Mesenchymal stem cell (in vitro differentiated cells and primary cell): Measurements from ENCODE around the gene MS4A15.
A peak's percentile ranks its signal among the peaks of the same experiment; 100 is the strongest.

Experiments used
- DNase-seq: peaks from one replicate; pipeline ENCODE4 v3.0.0-alpha.2; 2013
- H2AFZ ChIP-seq: one replicate; pipeline ENCODE4 v1.6.1; 2013; ENCODE audit warnings: low read depth, mild to moderate bottlenecking, control low read depth, inconsistent platforms, low read length, moderate library complexity
- H2AK5ac ChIP-seq: 2 replicates; pipeline ENCODE4 v1.6.1; 2013; ENCODE audit warnings: low read length, moderate library complexity, mild to moderate bottlenecking, inconsistent platforms; ENCODE audit not compliant: severe bottlenecking
- H2BK120ac ChIP-seq: one replicate; pipeline ENCODE4 v1.6.1; 2013; ENCODE audit warnings: low read depth, mild to moderate bottlenecking, inconsistent platforms, low read length, moderate library complexity
- H2BK12ac ChIP-seq, 2 experiments: one replicate each; pipeline ENCODE4 v1.6.1; 2013; ENCODE audit warnings: inconsistent platforms in 2 of 2, low read length in 2 of 2, mild to moderate bottlenecking in 2 of 2, moderate library complexity in 2 of 2, control low read depth in 1 of 2
- H2BK15ac ChIP-seq: one replicate; pipeline ENCODE4 v1.6.1; 2013; ENCODE audit warnings: mild to moderate bottlenecking, low read depth, inconsistent platforms; ENCODE audit not compliant: poor library complexity, severe bottlenecking
- H2BK5ac ChIP-seq: 2 replicates; pipeline ENCODE4 v1.6.1; 2013; ENCODE audit warnings: low read depth, mild to moderate bottlenecking, low read length, control low read depth, inconsistent platforms; ENCODE audit not compliant: poor library complexity, severe bottlenecking
- H3K14ac ChIP-seq, 2 experiments: one replicate each; pipeline ENCODE4 v1.6.1; 2013; ENCODE audit warnings: inconsistent platforms in 2 of 2, low read length in 2 of 2, control low read depth in 1 of 2, mild to moderate bottlenecking in 1 of 2, moderate library complexity in 1 of 2
- H3K18ac ChIP-seq, 2 experiments: one replicate each; pipeline ENCODE4 v1.6.1; 2013; ENCODE audit warnings: inconsistent platforms in 2 of 2, low read length in 2 of 2, control low read depth in 1 of 2, low read depth in 1 of 2, mild to moderate bottlenecking in 1 of 2
- H3K23ac ChIP-seq, 2 experiments: one replicate each; pipeline ENCODE4 v1.6.1; 2013; ENCODE audit warnings: inconsistent platforms in 2 of 2, low read length in 2 of 2, mild to moderate bottlenecking in 2 of 2, moderate library complexity in 2 of 2, control low read depth in 1 of 2
- H3K27ac ChIP-seq: 2 replicates; pipeline ENCODE4 v1.5.1; 2013; ENCODE audit warnings: mild to moderate bottlenecking, moderate library complexity, low read length, control low read depth, inconsistent platforms; ENCODE audit not compliant: poor library complexity, severe bottlenecking
- H3K27me3 ChIP-seq, 2 experiments: 2 replicates each; pipeline versions ENCODE4 v1.6.1 to v1.7.0; 2013; ENCODE audit warnings: low read length in 2 of 2, mild to moderate bottlenecking in 2 of 2, moderate library complexity in 2 of 2, control low read depth in 1 of 2, inconsistent platforms in 1 of 2; ENCODE audit not compliant: control insufficient read depth in 1 of 2, insufficient read depth in 1 of 2
- H3K36me3 ChIP-seq, 2 experiments: 2 replicates each; pipeline versions ENCODE4 v1.6.1 to v1.7.0; 2013; ENCODE audit warnings: low read length in 2 of 2, control low read depth in 1 of 2, inconsistent platforms in 1 of 2, low read depth in 1 of 2, mild to moderate bottlenecking in 1 of 2; ENCODE audit not compliant: insufficient read depth in 2 of 2, control insufficient read depth in 1 of 2
- H3K4ac ChIP-seq, 2 experiments: one replicate each; pipeline ENCODE4 v1.6.1; 2013; ENCODE audit warnings: inconsistent platforms in 2 of 2, low read length in 2 of 2, mild to moderate bottlenecking in 2 of 2, moderate library complexity in 2 of 2, control low read depth in 1 of 2, low read depth in 1 of 2
- H3K4me1 ChIP-seq: 2 replicates; pipeline ENCODE4 v1.6.1; 2013; ENCODE audit warnings: low read depth, low read length, control low read depth; ENCODE audit not compliant: control insufficient read depth, insufficient read depth
- H3K4me2 ChIP-seq: 2 replicates; pipeline ENCODE4 v1.6.1; 2013; ENCODE audit warnings: low read length, mild to moderate bottlenecking, inconsistent platforms; ENCODE audit not compliant: poor library complexity, severe bottlenecking
- H3K4me3 ChIP-seq, 2 experiments: 2 replicates each; pipeline versions ENCODE4 v1.5.1 to v1.7.0; 2013; ENCODE audit warnings: low read length in 2 of 2, mild to moderate bottlenecking in 2 of 2, control low read depth in 1 of 2, low read depth in 1 of 2; ENCODE audit not compliant: insufficient read depth in 1 of 2
- H3K79me1 ChIP-seq: replicated peaks from 2 replicates; pipeline ENCODE4 v1.6.1; 2013; ENCODE audit warnings: mild to moderate bottlenecking, control low read depth, low read length, inconsistent platforms; ENCODE audit not compliant: poor library complexity, severe bottlenecking
- H3K9ac ChIP-seq: 2 replicates; pipeline ENCODE4 v1.7.0; 2013; ENCODE audit warnings: mild to moderate bottlenecking, low read length, moderate library complexity
- H3K9me3 ChIP-seq: 2 replicates; pipeline ENCODE4 v1.7.0; 2013; ENCODE audit warnings: mild to moderate bottlenecking, low read length; ENCODE audit not compliant: control insufficient read depth
- H4K8ac ChIP-seq: one replicate; pipeline ENCODE4 v1.6.1; 2013; ENCODE audit warnings: inconsistent platforms, mild to moderate bottlenecking, low read length, moderate library complexity
- H4K91ac ChIP-seq: one replicate; pipeline ENCODE4 v1.6.1; 2013; ENCODE audit warnings: mild to moderate bottlenecking, low read length, inconsistent platforms
- WGBS: methylation state at CpG from one replicate; pipeline ENCODE4 v1.1.7; 2013; ENCODE audit warnings: mixed read lengths; 5-methylcytosine and 5-hydroxymethylcytosine counted together

The MS4A15 gene

DNA sequence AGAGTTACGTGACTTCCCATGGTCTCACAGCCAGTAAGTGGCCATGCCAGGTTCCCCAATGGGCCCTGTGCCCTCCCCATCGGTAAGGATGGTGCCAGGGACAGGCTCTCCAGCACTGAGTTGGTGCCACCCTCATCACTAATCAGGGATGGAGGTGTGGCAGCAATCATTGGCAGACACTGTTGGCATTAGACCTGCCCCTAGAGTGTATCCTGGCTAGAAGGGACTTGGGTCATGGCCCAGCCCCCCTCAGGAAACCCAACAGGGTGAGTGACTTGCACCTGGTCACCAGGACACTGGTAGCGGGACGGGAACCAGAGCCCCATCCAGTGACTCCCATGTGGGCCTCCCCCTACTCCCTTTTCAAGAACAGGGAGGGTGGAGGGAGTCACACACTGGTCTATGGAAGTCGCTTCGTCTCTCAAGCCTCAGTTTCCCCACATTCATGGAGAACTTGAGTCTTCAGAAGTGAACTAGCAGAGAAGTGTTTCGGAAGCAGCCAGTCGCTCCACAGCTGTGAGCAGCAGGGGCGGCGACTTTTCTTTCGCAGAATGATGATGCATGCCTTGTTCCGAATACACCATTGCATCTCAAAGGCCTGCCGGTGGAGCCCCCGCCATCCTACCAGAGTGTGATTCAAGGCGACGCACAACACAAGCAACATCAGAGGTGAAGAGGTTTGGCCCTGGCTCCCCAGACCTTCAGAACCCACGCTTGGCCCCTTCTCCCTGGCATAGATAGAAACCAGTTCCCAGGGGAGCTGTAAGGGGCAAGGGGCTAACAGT, 41.4 kb downstream of the MS4A15 start:
- Histone ChIP-seq H3K4me2 (no peak overlapping the region), H2AFZ (peak overlapping the region; percentile 11), H2BK5ac (no peak overlapping the region), H3K14ac (no peak overlapping the region), H2AK5ac (no peak overlapping the region), H2BK15ac (peak overlapping the region; percentile 16), H3K23ac (no peak overlapping the region), H3K36me3 (no peaks in the 10 kb centered on the region), H4K91ac (no peak overlapping the region), H3K79me1 (no peaks in the 10 kb centered on the region), H3K4ac (no peak overlapping the region), H3K27me3 (peaks cover 43 to 77% of the 10 kb centered on the region in 2 experiments), H3K9me3 (peaks cover 4% of the 10 kb centered on the region), H3K4me3 (peak overlapping the region in 1 of 2 experiments; percentile 32), H3K4me1 (peaks cover 2% of the 10 kb centered on the region), H2BK12ac (no peak overlapping the region), H3K9ac (no peak overlapping the region), H3K18ac (no peak overlapping the region), H4K8ac (no peak overlapping the region), H2BK120ac (no peak overlapping the region), H3K27ac (no peak overlapping the region)
- DNase-seq: no peak
- WGBS: 87% methylated on average over 17 of the region's 17 CpGs

DNA sequence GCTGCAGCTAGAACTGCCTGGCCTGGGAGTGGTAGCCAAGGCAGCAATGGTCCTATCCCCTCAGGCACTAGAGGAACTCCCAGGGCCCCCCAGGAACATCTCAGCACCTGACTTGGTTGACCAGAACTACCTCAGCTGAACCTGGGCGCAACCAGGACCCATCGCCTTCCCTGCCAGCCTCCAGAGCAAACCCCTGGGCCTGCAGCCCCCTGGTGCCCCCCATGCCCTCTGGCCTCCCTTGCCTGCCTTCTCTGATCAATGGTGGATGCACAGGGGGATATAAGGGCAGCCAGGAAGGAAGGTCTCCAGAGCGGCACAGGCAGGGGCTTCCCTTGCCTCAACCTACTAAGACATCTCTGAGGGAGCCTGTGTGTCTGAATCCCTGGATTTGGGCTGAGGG, 42.0 kb downstream of the MS4A15 start:
- Histone ChIP-seq H3K4me2 (no peak overlapping the region), H3K79me1 (no peaks in the 10 kb centered on the region), H3K4ac (no peak overlapping the region), H3K36me3 (no peaks in the 10 kb centered on the region), H4K91ac (no peak overlapping the region), H3K9me3 (peaks cover 4% of the 10 kb centered on the region), H3K4me1 (peaks cover 2% of the 10 kb centered on the region), H2BK5ac (no peak overlapping the region), H3K27me3 (peaks cover 38 to 78% of the 10 kb centered on the region in 2 experiments), H2BK15ac (no peak overlapping the region), H4K8ac (no peak overlapping the region), H2AFZ (no peak overlapping the region), H3K18ac (no peak overlapping the region), H2BK120ac (no peak overlapping the region), H3K27ac (no peak overlapping the region), H3K4me3 (no peak overlapping the region), H3K9ac (no peak overlapping the region), H2BK12ac (no peak overlapping the region), H2AK5ac (no peak overlapping the region), H3K23ac (no peak overlapping the region), H3K14ac (no peak overlapping the region)
- 94% methylated on average over 2 of the region's 3 CpGs for WGBS
- no peak for DNase-seq

DNA sequence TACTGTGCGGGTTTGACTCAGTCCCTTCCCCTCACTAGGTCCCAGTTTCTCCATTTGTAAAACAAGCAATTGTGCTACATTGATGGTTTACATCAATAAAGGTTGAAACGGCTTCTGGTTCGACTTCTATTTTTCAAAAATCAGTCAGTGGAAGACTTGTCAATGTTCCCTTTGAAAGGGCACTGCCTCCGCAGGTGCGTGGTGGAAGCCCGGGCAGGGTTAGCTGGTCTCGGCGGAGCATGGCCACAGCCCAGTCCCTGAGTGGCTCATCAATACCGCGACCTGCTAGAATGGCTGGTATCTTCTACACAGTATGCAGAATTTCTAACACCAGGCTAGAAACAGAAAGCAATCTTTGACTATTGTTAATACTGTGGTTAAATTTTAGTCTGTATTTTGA, 44.5 kb downstream of the MS4A15 start:
- H3K9me3 ChIP-seq: peaks cover 4% of the 10 kb centered on the region
- H3K23ac ChIP-seq: no peak overlapping the region
- H4K8ac ChIP-seq: no peak overlapping the region
- no peaks in the 10 kb centered on the region for H3K79me1 ChIP-seq
- H2BK120ac ChIP-seq: no peak overlapping the region
- H3K14ac ChIP-seq: no peak overlapping the region
- no peak overlapping the region for H2BK12ac ChIP-seq
- H2BK5ac ChIP-seq: no peak overlapping the region
- H3K4me2 ChIP-seq: no peak overlapping the region
- 93% methylated on average over 8 of the region's 10 CpGs for WGBS
- H3K4me3 ChIP-seq: no peak overlapping the region
- H3K4ac ChIP-seq: no peak overlapping the region
- peaks cover 31 to 75% of the 10 kb centered on the region in 2 experiments for H3K27me3 ChIP-seq
- no peak overlapping the region for H2AFZ ChIP-seq
- H3K18ac ChIP-seq: no peak overlapping the region
- H2AK5ac ChIP-seq: no peak overlapping the region
- no peak overlapping the region for H3K9ac ChIP-seq
- no peak overlapping the region for H4K91ac ChIP-seq
- no peaks in the 10 kb centered on the region for H3K36me3 ChIP-seq
- no peak overlapping the region for H2BK15ac ChIP-seq
- H3K27ac ChIP-seq: no peak overlapping the region
- H3K4me1 ChIP-seq: peaks cover 2% of the 10 kb centered on the region
- no peak for DNase-seq

DNA sequence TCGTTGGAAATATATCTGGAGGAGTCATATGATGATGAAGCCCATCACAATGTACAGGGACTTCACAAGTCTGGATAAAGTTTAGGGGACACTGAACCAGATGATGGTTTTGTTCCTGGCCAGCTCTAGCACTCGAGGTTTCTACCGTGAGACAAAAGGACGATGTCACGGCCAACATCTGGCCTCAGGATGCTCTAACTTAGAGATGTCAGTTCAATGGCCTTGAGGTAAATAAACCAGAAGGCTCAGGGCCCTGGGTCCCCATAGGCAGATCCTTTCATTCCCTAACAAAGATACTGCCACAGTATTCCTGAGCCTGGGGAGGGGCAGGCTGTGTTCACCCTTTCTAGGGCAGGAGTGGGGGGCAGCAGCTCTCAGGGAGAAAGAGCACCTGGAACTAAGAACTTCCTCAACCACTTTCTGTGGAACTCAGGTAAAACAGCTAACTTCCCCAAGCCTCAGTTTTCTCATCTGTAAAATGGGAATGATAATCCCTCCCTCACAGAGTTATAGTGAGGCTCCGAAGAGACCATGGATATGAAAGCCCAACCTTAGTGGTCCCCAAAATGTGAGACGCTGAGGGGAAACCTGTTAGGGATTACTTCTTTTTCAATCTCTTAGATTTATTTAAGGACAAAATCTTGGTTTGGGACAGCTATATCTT, 46.7 kb downstream of the MS4A15 start:
- H3K79me1 ChIP-seq: no peaks in the 10 kb centered on the region
- 81% methylated on average over 6 of the region's 7 CpGs for WGBS
- H2AK5ac ChIP-seq: no peak overlapping the region
- H3K4ac ChIP-seq: no peak overlapping the region
- no peak overlapping the region for H4K91ac ChIP-seq
- H4K8ac ChIP-seq: no peak overlapping the region
- H3K4me1 ChIP-seq: no peaks in the 10 kb centered on the region
- no peak overlapping the region for H2BK120ac ChIP-seq
- H3K18ac ChIP-seq: no peak overlapping the region
- no peak overlapping the region for H3K14ac ChIP-seq
- no peak overlapping the region for H2BK15ac ChIP-seq
- H3K27ac ChIP-seq: no peak overlapping the region
- no peaks in the 10 kb centered on the region for H3K36me3 ChIP-seq
- no peak overlapping the region for H2BK12ac ChIP-seq
- no peaks in the 10 kb centered on the region for H3K9me3 ChIP-seq
- H2BK5ac ChIP-seq: no peak overlapping the region
- H3K27me3 ChIP-seq: peaks cover 21 to 62% of the 10 kb centered on the region in 2 experiments
- DNase-seq: no peak
- H3K4me2 ChIP-seq: no peak overlapping the region
- H3K23ac ChIP-seq: no peak overlapping the region
- no peak overlapping the region for H2AFZ ChIP-seq
- H3K4me3 ChIP-seq: no peak overlapping the region
- H3K9ac ChIP-seq: no peak overlapping the region
